ENCODE measurements around the gene SPATS2L. TPM values are rescaled to one million over a fixed set of nuclear protein-coding genes. Genes with fewer than 3 reads are reported as not detected.
A peak's percentile ranks its signal among the peaks of the same experiment; 100 is the strongest.

Gene SPATS2L
- total RNA-seq, 1 donor from 2014 or later = 42.9 TPM

- H3K4me3 Mint-ChIP-seq = no peak overlapping the region
- peaks cover 4% of the 10 kb centered on the region for H3K9me3 Mint-ChIP-seq
- H3K4me1 Mint-ChIP-seq = peaks cover 2% of the 10 kb centered on the region
- intact Hi-C loops (cut with micrococcal nuclease) = no loop called here
- DNase-seq = no peak
- no peak overlapping the region for H3K27ac Mint-ChIP-seq
- H3K27me3 Mint-ChIP-seq = no peaks in the 10 kb centered on the region
- H3K36me3 Mint-ChIP-seq (ENCODE audit: low read depth) = peaks cover 6% of the 10 kb centered on the region
Observed at GRCh38 chr2:200354833-200355751, 48.6 kb downstream of the SPATS2L start.

GRCh38 chr2:200356321-200356720, 49.8 kb downstream of the SPATS2L start:
- DNase-seq = no peak
- Mint-ChIP-seq H3K36me3 (ENCODE audit: low read depth) (peaks cover 4% of the 10 kb centered on the region), H3K4me1 (peaks cover 2% of the 10 kb centered on the region), H3K27me3 (no peaks in the 10 kb centered on the region), H3K27ac (no peak overlapping the region), H3K4me3 (no peak overlapping the region), H3K9me3 (peaks cover 4% of the 10 kb centered on the region)
- intact Hi-C loops (cut with micrococcal nuclease) = no loop called here

- no peak for DNase-seq
- intact Hi-C loops (cut with micrococcal nuclease) = no loop called here
- no peak overlapping the region for H3K27ac Mint-ChIP-seq
- peaks cover 2% of the 10 kb centered on the region for H3K4me1 Mint-ChIP-seq
- peaks cover 2% of the 10 kb centered on the region for H3K36me3 Mint-ChIP-seq (ENCODE audit: low read depth)
- H3K4me3 Mint-ChIP-seq = no peak overlapping the region
- peaks cover 4% of the 10 kb centered on the region for H3K9me3 Mint-ChIP-seq
- no peaks in the 10 kb centered on the region for H3K27me3 Mint-ChIP-seq
Observed at GRCh38 chr2:200356857-200357384, 50.4 kb downstream of the SPATS2L start.

GRCh38 chr2:200357845-200358244, 51.4 kb downstream of the SPATS2L start:
- H3K27ac Mint-ChIP-seq = no peak overlapping the region
- H3K27me3 Mint-ChIP-seq = no peaks in the 10 kb centered on the region
- intact Hi-C loops (cut with micrococcal nuclease) = no loop called here
- H3K36me3 Mint-ChIP-seq (ENCODE audit: low read depth) = peaks cover 2% of the 10 kb centered on the region
- H3K9me3 Mint-ChIP-seq = peaks cover 4% of the 10 kb centered on the region
- DNase-seq = no peak
- H3K4me1 Mint-ChIP-seq = peaks cover 2% of the 10 kb centered on the region
- H3K4me3 Mint-ChIP-seq = no peak overlapping the region

GRCh38 chr2:200359552-200359951, 53.1 kb downstream of the SPATS2L start:
- H3K27me3 Mint-ChIP-seq = no peaks in the 10 kb centered on the region
- H3K4me3 Mint-ChIP-seq = no peak overlapping the region

GRCh38 chr2:200360364-200360763, 53.9 kb downstream of the SPATS2L start:
- Mint-ChIP-seq H3K9me3 (no peaks in the 10 kb centered on the region), H3K27ac (no peak overlapping the region), H3K36me3 (ENCODE audit: low read depth) (no peaks in the 10 kb centered on the region), H3K27me3 (no peaks in the 10 kb centered on the region), H3K4me1 (peaks cover 3% of the 10 kb centered on the region), H3K4me3 (no peak overlapping the region)
- DNase-seq = no peak
- intact Hi-C loops (cut with micrococcal nuclease) = no loop called here

More at GRCh38 chr2:200359552-200359951, 53.1 kb downstream of the SPATS2L start:
- H3K4me1 Mint-ChIP-seq = peaks cover 3% of the 10 kb centered on the region
- intact Hi-C loops (cut with micrococcal nuclease) = no loop called here
- no peaks in the 10 kb centered on the region for H3K9me3 Mint-ChIP-seq
- no peak overlapping the region for H3K27ac Mint-ChIP-seq
- DNase-seq = no peak
- no peaks in the 10 kb centered on the region for H3K36me3 Mint-ChIP-seq (ENCODE audit: low read depth)

- H3K27ac Mint-ChIP-seq = no peak overlapping the region
- H3K9me3 Mint-ChIP-seq = no peaks in the 10 kb centered on the region
- no peaks in the 10 kb centered on the region for H3K36me3 Mint-ChIP-seq (ENCODE audit: low read depth)
- intact Hi-C loops (cut with micrococcal nuclease) = no loop called here
- H3K4me1 Mint-ChIP-seq = peaks cover 4% of the 10 kb centered on the region
- H3K27me3 Mint-ChIP-seq = no peaks in the 10 kb centered on the region
- no peak overlapping the region for H3K4me3 Mint-ChIP-seq
- no peak for DNase-seq
Observed at GRCh38 chr2:200362202-200362917, 55.9 kb downstream of the SPATS2L start.

GRCh38 chr2:200363279-200363678, 56.8 kb downstream of the SPATS2L start:
- intact Hi-C loops (cut with micrococcal nuclease) = no loop called here
- Mint-ChIP-seq H3K27ac (no peak overlapping the region), H3K4me3 (no peak overlapping the region), H3K36me3 (ENCODE audit: low read depth) (no peaks in the 10 kb centered on the region), H3K9me3 (no peaks in the 10 kb centered on the region), H3K4me1 (peaks cover 4% of the 10 kb centered on the region), H3K27me3 (no peaks in the 10 kb centered on the region)
- DNase-seq = no peak

GRCh38 chr2:200364142-200364541, 57.6 kb downstream of the SPATS2L start:
- Mint-ChIP-seq H3K4me3 (no peak overlapping the region), H3K9me3 (no peaks in the 10 kb centered on the region), H3K4me1 (peaks cover 4% of the 10 kb centered on the region), H3K27ac (no peak overlapping the region), H3K36me3 (ENCODE audit: low read depth) (no peaks in the 10 kb centered on the region), H3K27me3 (no peaks in the 10 kb centered on the region)
- DNase-seq = no peak
- intact Hi-C loops (cut with micrococcal nuclease) = no loop called here

- H3K9me3 Mint-ChIP-seq = no peaks in the 10 kb centered on the region
- no peak overlapping the region for H3K4me3 Mint-ChIP-seq
- no peaks in the 10 kb centered on the region for H3K36me3 Mint-ChIP-seq (ENCODE audit: low read depth)
- DNase-seq = no peak
- intact Hi-C loops (cut with micrococcal nuclease) = no loop called here
- no peak overlapping the region for H3K27ac Mint-ChIP-seq
- no peaks in the 10 kb centered on the region for H3K27me3 Mint-ChIP-seq
- H3K4me1 Mint-ChIP-seq = peaks cover 4% of the 10 kb centered on the region
Observed at GRCh38 chr2:200364620-200365019, 58.1 kb downstream of the SPATS2L start.

GRCh38 chr2:200365209-200365608, 58.7 kb downstream of the SPATS2L start:
- H3K4me3 Mint-ChIP-seq = no peak overlapping the region
- H3K27ac Mint-ChIP-seq = no peak overlapping the region
- no peak for DNase-seq
- H3K27me3 Mint-ChIP-seq = no peaks in the 10 kb centered on the region
- no peaks in the 10 kb centered on the region for H3K36me3 Mint-ChIP-seq (ENCODE audit: low read depth)
- no peaks in the 10 kb centered on the region for H3K9me3 Mint-ChIP-seq
- intact Hi-C loops (cut with micrococcal nuclease) = no loop called here
- peaks cover 4% of the 10 kb centered on the region for H3K4me1 Mint-ChIP-seq

- no peak for DNase-seq
- Mint-ChIP-seq H3K4me1 (peaks cover 4% of the 10 kb centered on the region), H3K27me3 (no peaks in the 10 kb centered on the region), H3K9me3 (no peaks in the 10 kb centered on the region), H3K27ac (no peak overlapping the region), H3K36me3 (ENCODE audit: low read depth) (no peaks in the 10 kb centered on the region), H3K4me3 (no peak overlapping the region)
- intact Hi-C loops (cut with micrococcal nuclease) = no loop called here
Observed at GRCh38 chr2:200367155-200367554, 60.7 kb downstream of the SPATS2L start.

- intact Hi-C loops (cut with micrococcal nuclease) = loop anchor here (10.0 kb wide), 1 partner anchor 385 kb away; no protein-coding TSS in a partner anchor
Observed at GRCh38 chr2:200369886-200370285, 63.4 kb downstream of the SPATS2L start.

GRCh38 chr2:200373231-200373630, 66.7 kb downstream of the SPATS2L start:
- H3K27ac Mint-ChIP-seq = peak overlapping the region; percentile 59
- peaks cover 49% of the 10 kb centered on the region for H3K4me1 Mint-ChIP-seq
- peak overlapping the region; percentile 64 for H3K4me3 Mint-ChIP-seq
- H3K36me3 Mint-ChIP-seq (ENCODE audit: low read depth) = peaks cover 1% of the 10 kb centered on the region
- no peak for DNase-seq
- no peaks in the 10 kb centered on the region for H3K27me3 Mint-ChIP-seq
- H3K9me3 Mint-ChIP-seq = no peaks in the 10 kb centered on the region
- intact Hi-C loops (cut with micrococcal nuclease) = loop anchor here (10.0 kb wide), 1 partner anchor 388 kb away; no protein-coding TSS in a partner anchor

More at GRCh38 chr2:200369886-200370285, 63.4 kb downstream of the SPATS2L start:
- DNase-seq = no peak
- Mint-ChIP-seq H3K27ac (no peak overlapping the region), H3K4me1 (peaks cover 22% of the 10 kb centered on the region), H3K4me3 (no peak overlapping the region), H3K9me3 (no peaks in the 10 kb centered on the region), H3K36me3 (ENCODE audit: low read depth) (no peaks in the 10 kb centered on the region), H3K27me3 (no peaks in the 10 kb centered on the region)
